Measurements from ENCODE around the gene UBA52. TPM values are rescaled to one million over a fixed set of nuclear protein-coding genes. Genes with fewer than 3 reads are reported as not detected.

UBA52 gene
- total and polyA plus RNA-seq, 2 experiments from 2014 or later, result 627 to 1,301 TPM

GRCh38 chr19:18616023-18616422 lies 44.4 kb downstream of the UBA52 start (continued):
- TF ChIP-seq, protein P1, sequence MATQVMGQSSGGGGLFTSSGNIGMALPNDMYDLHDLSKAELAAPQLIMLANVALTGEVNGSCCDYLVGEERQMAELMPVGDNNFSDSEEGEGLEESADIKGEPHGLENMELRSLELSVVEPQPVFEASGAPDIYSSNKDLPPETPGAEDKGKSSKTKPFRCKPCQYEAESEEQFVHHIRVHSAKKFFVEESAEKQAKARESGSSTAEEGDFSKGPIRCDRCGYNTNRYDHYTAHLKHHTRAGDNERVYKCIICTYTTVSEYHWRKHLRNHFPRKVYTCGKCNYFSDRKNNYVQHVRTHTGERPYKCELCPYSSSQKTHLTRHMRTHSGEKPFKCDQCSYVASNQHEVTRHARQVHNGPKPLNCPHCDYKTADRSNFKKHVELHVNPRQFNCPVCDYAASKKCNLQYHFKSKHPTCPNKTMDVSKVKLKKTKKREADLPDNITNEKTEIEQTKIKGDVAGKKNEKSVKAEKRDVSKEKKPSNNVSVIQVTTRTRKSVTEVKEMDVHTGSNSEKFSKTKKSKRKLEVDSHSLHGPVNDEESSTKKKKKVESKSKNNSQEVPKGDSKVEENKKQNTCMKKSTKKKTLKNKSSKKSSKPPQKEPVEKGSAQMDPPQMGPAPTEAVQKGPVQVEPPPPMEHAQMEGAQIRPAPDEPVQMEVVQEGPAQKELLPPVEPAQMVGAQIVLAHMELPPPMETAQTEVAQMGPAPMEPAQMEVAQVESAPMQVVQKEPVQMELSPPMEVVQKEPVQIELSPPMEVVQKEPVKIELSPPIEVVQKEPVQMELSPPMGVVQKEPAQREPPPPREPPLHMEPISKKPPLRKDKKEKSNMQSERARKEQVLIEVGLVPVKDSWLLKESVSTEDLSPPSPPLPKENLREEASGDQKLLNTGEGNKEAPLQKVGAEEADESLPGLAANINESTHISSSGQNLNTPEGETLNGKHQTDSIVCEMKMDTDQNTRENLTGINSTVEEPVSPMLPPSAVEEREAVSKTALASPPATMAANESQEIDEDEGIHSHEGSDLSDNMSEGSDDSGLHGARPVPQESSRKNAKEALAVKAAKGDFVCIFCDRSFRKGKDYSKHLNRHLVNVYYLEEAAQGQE (IDR thresholded peaks at IDR 0.05; ENCODE audit: unreplicated experiment), result no peak

- Histone ChIP-seq H3K4me1 (ENCODE audit: insufficient read depth) (peaks cover 11% of the 10 kb centered on the region; the same call in 1 of the 2 replicates), H3F3A (replicated peaks; ENCODE audit: low read depth) (no peaks in the 10 kb centered on the region), H2AFZ (no peak overlapping the region), H3K27me3 (ENCODE audit: insufficient read depth) (peaks cover 36% of the 10 kb centered on the region), H4K20me1 (replicated peaks; ENCODE audit: insufficient read depth) (no peaks in the 10 kb centered on the region), H3K36me3 (ENCODE audit: insufficient read depth) (no peaks in the 10 kb centered on the region), H3K79me2 (replicated peaks; ENCODE audit: insufficient read depth) (no peaks in the 10 kb centered on the region), H3K27ac (ENCODE audit: low read depth) (no peak overlapping the region), H3K9me2 (ENCODE audit: insufficient read depth) (0 out of 2 replicates have a peak, but pooled peaks cover 6% of the 10 kb centered on the region), H3K4me3 (no peak overlapping the region), H3K4me2 (no peak overlapping the region)
- ATAC-seq (no peak), DNase-seq (ENCODE audit: low spot score) (no peak)
- Mint-ChIP-seq H3K27me3 (ENCODE audit: insufficient read depth, low read depth, poor library complexity) (peaks cover 36% of the 10 kb centered on the region), H3K4me1 (peaks cover 9% of the 10 kb centered on the region; the same call in 2 of the 3 replicates), H3K36me3 (ENCODE audit: low read depth) (peaks cover 7% of the 10 kb centered on the region), H3K9me3 (peaks cover 7% of the 10 kb centered on the region; the same call in 2 of the 3 replicates), H3K4me3 (no peak overlapping the region), H3K27ac (no peak overlapping the region)
- TF ChIP-seq EZH2phosphoT487 (IDR thresholded peaks at IDR 0.05; ENCODE audit: unreplicated experiment) (no peak), CREB1 (CRISPR knock-in tag; IDR thresholded peaks at IDR 0.05; ENCODE audit: low read depth) (no peak), ZNF114 (CRISPR knock-in tag; IDR thresholded peaks at IDR 0.05) (no peak), EZH2 (IDR thresholded peaks at IDR 0.05; ENCODE audit: low read depth, unreplicated experiment) (no peak), STAT1 (IDR thresholded peaks at IDR 0.05; ENCODE audit: unreplicated experiment) (no peak), JUNB (IDR thresholded peaks at IDR 0.05; ENCODE audit: unreplicated experiment) (no peak), NANOG (IDR thresholded peaks at IDR 0.05; ENCODE audit: borderline replicate concordance) (no peak), ZNF331 (CRISPR knock-in tag; IDR thresholded peaks at IDR 0.05; ENCODE audit: low read depth) (no peak)
- TF ChIP-seq, protein P2, sequence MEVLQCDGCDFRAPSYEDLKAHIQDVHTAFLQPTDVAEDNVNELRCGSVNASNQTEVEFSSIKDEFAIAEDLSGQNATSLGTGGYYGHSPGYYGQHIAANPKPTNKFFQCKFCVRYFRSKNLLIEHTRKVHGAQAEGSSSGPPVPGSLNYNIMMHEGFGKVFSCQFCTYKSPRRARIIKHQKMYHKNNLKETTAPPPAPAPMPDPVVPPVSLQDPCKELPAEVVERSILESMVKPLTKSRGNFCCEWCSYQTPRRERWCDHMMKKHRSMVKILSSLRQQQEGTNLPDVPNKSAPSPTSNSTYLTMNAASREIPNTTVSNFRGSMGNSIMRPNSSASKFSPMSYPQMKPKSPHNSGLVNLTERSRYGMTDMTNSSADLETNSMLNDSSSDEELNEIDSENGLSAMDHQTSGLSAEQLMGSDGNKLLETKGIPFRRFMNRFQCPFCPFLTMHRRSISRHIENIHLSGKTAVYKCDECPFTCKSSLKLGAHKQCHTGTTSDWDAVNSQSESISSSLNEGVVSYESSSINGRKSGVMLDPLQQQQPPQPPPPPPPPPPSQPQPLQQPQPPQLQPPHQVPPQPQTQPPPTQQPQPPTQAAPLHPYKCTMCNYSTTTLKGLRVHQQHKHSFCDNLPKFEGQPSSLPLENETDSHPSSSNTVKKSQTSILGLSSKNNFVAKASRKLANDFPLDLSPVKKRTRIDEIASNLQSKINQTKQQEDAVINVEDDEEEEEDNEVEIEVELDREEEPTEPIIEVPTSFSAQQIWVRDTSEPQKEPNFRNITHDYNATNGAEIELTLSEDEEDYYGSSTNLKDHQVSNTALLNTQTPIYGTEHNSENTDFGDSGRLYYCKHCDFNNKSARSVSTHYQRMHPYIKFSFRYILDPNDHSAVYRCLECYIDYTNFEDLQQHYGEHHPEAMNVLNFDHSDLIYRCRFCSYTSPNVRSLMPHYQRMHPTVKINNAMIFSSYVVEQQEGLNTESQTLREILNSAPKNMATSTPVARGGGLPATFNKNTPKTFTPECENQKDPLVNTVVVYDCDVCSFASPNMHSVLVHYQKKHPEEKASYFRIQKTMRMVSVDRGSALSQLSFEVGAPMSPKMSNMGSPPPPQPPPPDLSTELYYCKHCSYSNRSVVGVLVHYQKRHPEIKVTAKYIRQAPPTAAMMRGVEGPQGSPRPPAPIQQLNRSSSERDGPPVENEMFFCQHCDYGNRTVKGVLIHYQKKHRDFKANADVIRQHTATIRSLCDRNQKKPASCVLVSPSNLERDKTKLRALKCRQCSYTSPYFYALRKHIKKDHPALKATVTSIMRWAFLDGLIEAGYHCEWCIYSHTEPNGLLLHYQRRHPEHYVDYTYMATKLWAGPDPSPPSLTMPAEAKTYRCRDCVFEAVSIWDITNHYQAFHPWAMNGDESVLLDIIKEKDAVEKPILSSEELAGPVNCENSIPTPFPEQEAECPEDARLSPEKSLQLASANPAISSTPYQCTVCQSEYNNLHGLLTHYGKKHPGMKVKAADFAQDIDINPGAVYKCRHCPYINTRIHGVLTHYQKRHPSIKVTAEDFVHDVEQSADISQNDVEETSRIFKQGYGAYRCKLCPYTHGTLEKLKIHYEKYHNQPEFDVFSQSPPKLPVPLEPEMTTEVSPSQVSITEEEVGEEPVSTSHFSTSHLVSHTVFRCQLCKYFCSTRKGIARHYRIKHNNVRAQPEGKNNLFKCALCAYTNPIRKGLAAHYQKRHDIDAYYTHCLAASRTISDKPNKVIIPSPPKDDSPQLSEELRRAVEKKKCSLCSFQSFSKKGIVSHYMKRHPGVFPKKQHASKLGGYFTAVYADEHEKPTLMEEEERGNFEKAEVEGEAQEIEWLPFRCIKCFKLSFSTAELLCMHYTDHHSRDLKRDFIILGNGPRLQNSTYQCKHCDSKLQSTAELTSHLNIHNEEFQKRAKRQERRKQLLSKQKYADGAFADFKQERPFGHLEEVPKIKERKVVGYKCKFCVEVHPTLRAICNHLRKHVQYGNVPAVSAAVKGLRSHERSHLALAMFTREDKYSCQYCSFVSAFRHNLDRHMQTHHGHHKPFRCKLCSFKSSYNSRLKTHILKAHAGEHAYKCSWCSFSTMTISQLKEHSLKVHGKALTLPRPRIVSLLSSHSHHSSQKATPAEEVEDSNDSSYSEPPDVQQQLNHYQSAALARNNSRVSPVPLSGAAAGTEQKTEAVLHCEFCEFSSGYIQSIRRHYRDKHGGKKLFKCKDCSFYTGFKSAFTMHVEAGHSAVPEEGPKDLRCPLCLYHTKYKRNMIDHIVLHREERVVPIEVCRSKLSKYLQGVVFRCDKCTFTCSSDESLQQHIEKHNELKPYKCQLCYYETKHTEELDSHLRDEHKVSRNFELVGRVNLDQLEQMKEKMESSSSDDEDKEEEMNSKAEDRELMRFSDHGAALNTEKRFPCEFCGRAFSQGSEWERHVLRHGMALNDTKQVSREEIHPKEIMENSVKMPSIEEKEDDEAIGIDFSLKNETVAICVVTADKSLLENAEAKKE (CRISPR knock-in tag; IDR thresholded peaks at IDR 0.05), result no peak
- TF ChIP-seq, protein P3, sequence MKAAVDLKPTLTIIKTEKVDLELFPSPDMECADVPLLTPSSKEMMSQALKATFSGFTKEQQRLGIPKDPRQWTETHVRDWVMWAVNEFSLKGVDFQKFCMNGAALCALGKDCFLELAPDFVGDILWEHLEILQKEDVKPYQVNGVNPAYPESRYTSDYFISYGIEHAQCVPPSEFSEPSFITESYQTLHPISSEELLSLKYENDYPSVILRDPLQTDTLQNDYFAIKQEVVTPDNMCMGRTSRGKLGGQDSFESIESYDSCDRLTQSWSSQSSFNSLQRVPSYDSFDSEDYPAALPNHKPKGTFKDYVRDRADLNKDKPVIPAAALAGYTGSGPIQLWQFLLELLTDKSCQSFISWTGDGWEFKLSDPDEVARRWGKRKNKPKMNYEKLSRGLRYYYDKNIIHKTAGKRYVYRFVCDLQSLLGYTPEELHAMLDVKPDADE (IDR thresholded peaks at IDR 0.05), result no peak
- TF ChIP-seq, protein P1 (IDR thresholded peaks at IDR 0.05; ENCODE audit: unreplicated experiment), result no peak
Observed at GRCh38 chr19:18617562-18617961, 45.9 kb downstream of the UBA52 start.
